Adrenal gland (tissue), 12 donors: Measurements from ENCODE around the gene KLHL7. TPM values are rescaled to one million over a fixed set of nuclear protein-coding genes. Genes with fewer than 3 reads are reported as not detected.

Experiments used
- DNase-seq, 7 donors: peaks; one replicate each; pipeline ENCODE4 v3.0.0-alpha.2; 2019 to 2020
- H3K27ac ChIP-seq, 5 donors: fragments of 200-600 bp; sonication (generic) in 4 of 5; 1 replicate in 3 of 5; 2 replicates in 2 of 5; pipeline versions ENCODE4 v1.5.1 to v1.8.0; 2016 to 2020; ENCODE audit warnings: mild to moderate bottlenecking in 1 of 5
- H3K27me3 ChIP-seq: fragments of 200-600 bp; 2 replicates; pipeline ENCODE4 v1.8.0; 2021
- H3K36me3 ChIP-seq, 2 donors: fragments of 200-600 bp; replicated peaks in 1 of 2; 1 replicate in 1 of 2; 2 replicates in 1 of 2; pipeline versions ENCODE4 v1.5.1 to v1.8.0; 2018 to 2022
- H3K4me1 ChIP-seq, 2 donors: fragments of 200-600 bp; replicated peaks in 1 of 2; 1 replicate in 1 of 2; 2 replicates in 1 of 2; pipeline versions ENCODE4 v1.5.1 to v1.8.0; 2018 to 2021
- H3K4me3 ChIP-seq, 4 donors: fragments of 200-600 bp; sonication (generic) in 3 of 4; one replicate each; pipeline ENCODE4 v1.5.1; 2016 to 2018
- H3K9me3 ChIP-seq, 3 donors: fragments of 200-600 bp; sonication (generic) in 1 of 3; replicated peaks in 1 of 3; 1 replicate in 2 of 3; 2 replicates in 1 of 3; pipeline versions ENCODE4 v1.5.1 to v1.8.0; 2016 to 2021
- CTCF ChIP-seq, 6 experiments: fragments of 450-650 bp in 4 of 6; fragments of 200-600 bp in 2 of 6; sonication (generic) in 1 of 6; IDR thresholded peaks; 1 replicate in 5 of 6; 2 replicates in 1 of 6; pipeline versions ENCODE4 v1.5.1 to v1.8.0; 2016 to 2021; ENCODE audit warnings: antibody characterized with exemption in 6 of 6, mild to moderate bottlenecking in 2 of 6, moderate library complexity in 1 of 6
- POLR2A ChIP-seq, 2 donors: fragments of 450-650 bp; IDR thresholded peaks; one replicate each; pipeline ENCODE4 v1.6.1; 2017; ENCODE audit warnings: antibody characterized with exemption in 2 of 2, mild to moderate bottlenecking in 2 of 2, moderate library complexity in 1 of 2
- WGBS, 4 donors: extraction: QIAGEN DNeasy Blood & Tissue Kit in 2 of 4; methylation state at CpG; one replicate each; pipeline versions ENCODE4 v1.1.5 to v1.1.7; 2013 to 2017; 5-methylcytosine and 5-hydroxymethylcytosine counted together
- intact Hi-C, 2 donors: fragments of 100-400 bp; cut with DNase I; formaldehyde crosslinking; loops; one replicate each; pipeline versions ENCODE4 v1.14.1 to v1.15.0; 2022 to 2023
- polyA plus RNA-seq, 3 donors: library from polyadenylated mRNA; stranded (reverse); fragments of 200-250 nt in 2 of 3; fragments of 350-450 nt in 1 of 3; fragmentation: Illumina TruSeq in 1 of 3; extraction: RNeasy Lipid Tissue Mini Kit (QIAGEN cat#74804) in 1 of 3; gene quantifications; one replicate each; pipeline ENCODE4 v1.2.3, GENCODE V29; 2013 to 2014
- total RNA-seq, 9 donors: library from RNA; depleted of rRNA in 4 of 9; stranded (reverse); fragments of >200 nt in 4 of 9; fragments of 120-200 nt in 1 of 9; fragmentation: NEBNext Ultra II Directional in 1 of 9; extraction: Animal tissue kit (Norgen Biotek cat#: 25700) in 1 of 9; gene quantifications; one replicate each; pipeline versions ENCODE4 v1.1.0 to v1.2.4, GENCODE V29; 2013 to 2023
- donor health status: healthy with polysubstance abuse.
- donor health status: Bipolar disorder and iron deficiency.
- donor health status: DM: yes; HTN: yes; CAD: no.
- donor health status: DM: no; HTN: no; CAD: no.
- donor health status: DM: no; HTN: no; CAD: no.
- donor health status: DM: yes; HTN: yes; CAD: no.

The KLHL7 gene
- total and polyA plus RNA-seq, 12 donors, result 13.5 to 74.9 (median 41.9) TPM

GRCh38 chr7:23207884-23208283 is 102.3 kb downstream of the KLHL7 start:
- no peak overlapping the region for H3K27ac ChIP-seq
- TF ChIP-seq CTCF (IDR thresholded peaks at IDR 0.05), result no peak
- no peak for TF ChIP-seq POLR2A (IDR thresholded peaks at IDR 0.05)
- no peak overlapping the region for H3K4me3 ChIP-seq
- no peaks in the 10 kb centered on the region for H3K36me3 ChIP-seq
- no peaks in the 10 kb centered on the region for H3K27me3 ChIP-seq
- H3K4me1 ChIP-seq, result peaks cover 0 to 4% of the 10 kb centered on the region in 2 donors
- 64 to 82% (median 77%) methylated on average over 3 of the region's 3 CpGs for WGBS, 4 donors
- DNase-seq, result no peak
- intact Hi-C loops, result no loop called here
- H3K9me3 ChIP-seq, result no peaks in the 10 kb centered on the region

- no peak for TF ChIP-seq POLR2A (IDR thresholded peaks at IDR 0.05)
- TF ChIP-seq CTCF (IDR thresholded peaks at IDR 0.05), result no peak
- no peaks in the 10 kb centered on the region for H3K27me3 ChIP-seq
- H3K9me3 ChIP-seq, result no peaks in the 10 kb centered on the region
- no peak for DNase-seq
- intact Hi-C loops, result no loop called here
- H3K4me1 ChIP-seq, result peaks cover 0 to 4% of the 10 kb centered on the region in 2 donors
- H3K36me3 ChIP-seq, result no peaks in the 10 kb centered on the region
- H3K27ac ChIP-seq, result no peak overlapping the region
- 68 to 72% (median 70%) methylated on average over 4 of the region's 4 CpGs for WGBS, 4 donors
- H3K4me3 ChIP-seq, result no peak overlapping the region
Observed at GRCh38 chr7:23208316-23208715, 102.7 kb downstream of the KLHL7 start.

- Histone ChIP-seq H3K9me3 (no peaks in the 10 kb centered on the region), H3K4me3 (no peak overlapping the region), H3K36me3 (no peaks in the 10 kb centered on the region), H3K27me3 (no peaks in the 10 kb centered on the region), H3K4me1 (peaks cover 0 to 4% of the 10 kb centered on the region in 2 donors), H3K27ac (no peak overlapping the region)
- intact Hi-C loops, result no loop called here
- 60 to 72% (median 63%) methylated on average over 2 of the region's 2 CpGs for WGBS, 4 donors
- TF ChIP-seq POLR2A (IDR thresholded peaks at IDR 0.05), result no peak
- no peak for TF ChIP-seq CTCF (IDR thresholded peaks at IDR 0.05)
- peak in 1 of 7 donors; percentile 7 for DNase-seq
Observed at GRCh38 chr7:23210506-23210905, 104.9 kb downstream of the KLHL7 start.

- intact Hi-C loops, result no loop called here
Observed at GRCh38 chr7:23211589-23211988, 106.0 kb downstream of the KLHL7 start.

More at GRCh38 chr7:23211589-23211988, 106.0 kb downstream of the KLHL7 start:
- TF ChIP-seq CTCF (IDR thresholded peaks at IDR 0.05) (no peak), POLR2A (IDR thresholded peaks at IDR 0.05) (no peak)
- Histone ChIP-seq H3K4me1 (peaks cover 0 to 4% of the 10 kb centered on the region in 2 donors), H3K36me3 (no peaks in the 10 kb centered on the region), H3K4me3 (no peak overlapping the region), H3K27ac (no peak overlapping the region), H3K27me3 (no peaks in the 10 kb centered on the region), H3K9me3 (no peaks in the 10 kb centered on the region)
- no peak for DNase-seq
- 71 to 77% (median 72%) methylated on average over 7 to 11 of the region's 11 CpGs for WGBS, 4 donors
